ENCODE results near the gene NUCB2.
"Not testable (repeated sequence)": the region's sequence is repeated elsewhere in the genome, so short reads cannot be mapped to it uniquely, and the experiment has no call there.

NUCB2 gene

GRCh38 chr11:17276236-17277023, at the start of gene NUCB2:
Gene NUCB2, plus strand, starts transcription at chr11:17276739. Its CDS starts 18,585 bp downstream, at chr11:17295324.
- peak; percentile 98 for DNase-seq

- DNase-seq = not testable (repeated sequence)
Observed at GRCh38 chr11:17228186-17228925, 48.2 kb upstream of the NUCB2 start.

- DNase-seq = no peak
Observed at GRCh38 chr11:17229481-17230152, 46.9 kb upstream of the NUCB2 start.

- no peak for DNase-seq
Observed at GRCh38 chr11:17230867-17231851, 45.4 kb upstream of the NUCB2 start.

GRCh38 chr11:17233101-17233500, 43.4 kb upstream of the NUCB2 start:
- DNase-seq = no peak

- DNase-seq = no peak
Observed at GRCh38 chr11:17238377-17238776, 38.2 kb upstream of the NUCB2 start.

GRCh38 chr11:17239927-17240326, 36.6 kb upstream of the NUCB2 start:
- DNase-seq = not testable (repeated sequence)

- DNase-seq = no peak
Observed at GRCh38 chr11:17240780-17241179, 35.8 kb upstream of the NUCB2 start.

- DNase-seq = not testable (repeated sequence)
Observed at GRCh38 chr11:17242954-17243353, 33.6 kb upstream of the NUCB2 start.

- DNase-seq = no peak
Observed at GRCh38 chr11:17244046-17244445, 32.5 kb upstream of the NUCB2 start.

GRCh38 chr11:17250561-17251350, 25.8 kb upstream of the NUCB2 start:
- DNase-seq = no peak

- no peak for DNase-seq
Observed at GRCh38 chr11:17252704-17253103, 23.8 kb upstream of the NUCB2 start.

- DNase-seq = no peak
Observed at GRCh38 chr11:17256512-17256911, 20.0 kb upstream of the NUCB2 start.

- DNase-seq = no peak
Observed at GRCh38 chr11:17257196-17257595, 19.3 kb upstream of the NUCB2 start.

GRCh38 chr11:17258670-17259069, 17.9 kb upstream of the NUCB2 start:
- DNase-seq = no peak

- no peak for DNase-seq
Observed at GRCh38 chr11:17259519-17259918, 17.0 kb upstream of the NUCB2 start.

- no peak for DNase-seq
Observed at GRCh38 chr11:17260020-17260419, 16.5 kb upstream of the NUCB2 start.

- no peak for DNase-seq
Observed at GRCh38 chr11:17263769-17264168, 12.8 kb upstream of the NUCB2 start.

- DNase-seq = no peak
Observed at GRCh38 chr11:17266781-17267180, 9.8 kb upstream of the NUCB2 start.

GRCh38 chr11:17267576-17267975, 9.0 kb upstream of the NUCB2 start:
- no peak for DNase-seq

- DNase-seq = not testable (repeated sequence)
Observed at GRCh38 chr11:17268500-17268899, 8.0 kb upstream of the NUCB2 start.

All from left hindlimb (tissue), 1 donor.